Medulla oblongata (tissue), 1 donor: ENCODE data around the gene MGAT1.
A peak's percentile ranks its signal among the peaks of the same experiment; 100 is the strongest.
"Not testable (repeated sequence)": the region's sequence is repeated elsewhere in the genome, so short reads cannot be mapped to it uniquely, and the experiment has no call there.

Source experiments
- DNase-seq: peaks from one replicate; pipeline ENCODE4 v3.0.0-alpha.2; 2015; ENCODE audit errors: extremely low spot score

The MGAT1 gene

GRCh38 chr5:180785121-180785781 is 17.4 kb downstream of the MGAT1 start:
- DNase-seq = no peak

DNA sequence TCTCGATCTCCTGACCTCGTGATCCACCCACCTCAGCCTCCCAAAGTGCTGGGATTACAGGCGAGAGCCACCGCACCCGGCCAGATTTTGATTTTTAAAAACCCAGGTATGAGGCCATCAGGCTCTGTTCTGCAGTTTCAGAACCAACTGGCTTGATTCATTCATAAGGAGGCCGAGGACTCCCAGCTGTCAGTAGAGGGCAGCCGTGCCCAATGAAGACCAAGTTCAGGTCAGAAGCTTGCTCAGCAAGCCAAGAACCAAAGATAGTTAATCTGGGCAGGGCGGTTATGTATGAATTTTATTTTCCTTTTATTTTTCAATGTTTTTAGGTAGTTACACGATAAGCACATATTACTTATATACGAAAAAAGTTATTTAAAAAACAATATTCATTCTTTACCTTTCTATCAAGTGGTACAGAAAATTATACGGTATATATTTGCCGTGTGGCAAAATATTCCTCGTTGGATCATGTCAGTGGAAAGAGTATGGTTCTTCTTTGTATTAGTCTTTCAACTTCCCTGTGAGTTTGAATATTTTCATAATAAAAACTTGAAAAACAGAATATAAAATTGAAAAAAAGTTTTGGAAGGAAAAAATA is 18.0 kb downstream of the MGAT1 start:
- DNase-seq = peak; percentile 91

DNA sequence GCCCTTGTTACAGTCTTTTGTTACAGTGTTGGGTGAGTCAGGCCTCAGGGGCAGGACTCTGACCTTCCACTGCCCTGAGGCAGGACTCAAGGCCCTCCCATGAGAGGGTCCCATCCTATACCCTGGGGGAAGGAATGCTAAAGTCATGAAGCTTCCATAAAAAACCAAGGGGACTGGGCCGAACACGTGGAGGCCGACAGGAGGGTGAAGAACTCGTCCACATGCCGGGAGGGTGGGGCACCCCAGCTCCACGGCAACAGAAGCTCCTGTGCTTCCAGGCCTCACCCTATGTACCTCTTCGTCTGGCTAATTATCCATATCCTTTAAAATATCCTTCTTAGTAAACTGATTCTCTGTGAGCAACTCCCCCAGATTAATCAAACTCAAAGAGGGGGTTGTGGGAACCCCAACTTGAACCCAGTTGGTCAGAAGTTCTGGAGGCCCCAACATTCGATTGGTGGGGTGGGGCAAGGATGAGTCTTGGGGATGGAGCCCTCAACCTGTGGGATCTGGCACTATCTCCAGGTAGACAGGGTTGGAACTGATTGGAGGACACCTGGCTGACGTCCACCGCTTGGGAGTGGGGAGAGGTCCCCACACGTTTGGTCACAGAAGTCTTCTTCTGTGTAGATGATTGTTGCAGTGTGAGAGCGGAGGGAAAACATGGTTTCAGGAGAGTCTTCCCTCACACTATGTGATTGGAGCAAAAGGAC is 19.1 kb downstream of the MGAT1 start:
- DNase-seq = no peak

- no peak for DNase-seq
These were observed 19.9 kb downstream of the MGAT1 start for GRCh38 chr5:180782748-180783147.

DNA sequence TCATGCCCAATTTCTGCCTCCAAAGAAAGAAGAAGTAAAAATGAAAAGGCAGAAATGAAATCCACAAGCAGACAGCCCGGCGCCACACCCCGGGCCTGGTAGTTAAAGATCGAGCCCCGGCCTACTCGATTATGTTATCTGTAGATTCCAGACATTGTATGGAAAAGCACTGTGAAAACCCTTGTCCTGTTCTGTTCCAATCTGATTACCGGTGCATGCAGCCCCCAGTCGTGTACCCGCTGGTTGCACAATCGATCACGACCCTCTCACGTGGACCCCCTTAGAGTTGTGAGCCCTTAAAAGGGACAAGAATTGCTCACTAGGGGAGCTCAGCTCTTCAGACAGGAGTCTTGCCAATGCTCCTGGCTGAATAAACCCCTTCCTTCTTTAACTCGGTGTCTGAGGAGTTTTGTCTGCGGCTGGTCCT is 20.7 kb downstream of the MGAT1 start:
- DNase-seq = not testable (repeated sequence)

DNA sequence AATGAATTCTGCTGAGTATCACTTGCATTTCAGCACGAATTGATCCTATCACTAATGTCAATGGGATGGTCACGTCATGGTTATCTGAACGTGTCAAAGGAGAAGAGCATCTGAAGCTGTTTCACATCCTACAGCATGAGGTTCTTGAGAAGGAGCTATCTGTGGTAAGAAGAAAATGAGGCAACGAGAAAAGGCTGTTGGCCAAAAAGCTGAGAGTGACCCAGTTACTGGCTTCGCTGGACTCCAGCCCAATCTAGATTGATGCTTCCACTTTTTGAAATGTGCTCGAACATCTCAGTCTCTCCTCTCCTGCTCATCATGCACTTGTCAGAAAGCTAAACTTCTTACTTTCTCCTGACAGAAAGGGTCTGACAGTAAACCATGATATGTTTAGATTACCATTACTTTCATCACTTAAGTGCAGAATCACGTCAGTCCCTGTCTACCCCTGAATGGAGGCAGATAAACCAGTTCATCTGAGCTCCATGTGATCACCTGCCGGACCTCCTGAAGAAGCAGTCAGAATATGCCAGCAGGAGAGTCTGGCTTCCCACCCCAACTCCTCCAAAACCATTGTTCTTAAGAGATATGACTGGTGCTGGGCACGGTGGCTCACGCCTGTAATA is 22.5 kb downstream of the MGAT1 start:
- no peak for DNase-seq

- DNase-seq = no peak
These were observed 25.1 kb downstream of the MGAT1 start for GRCh38 chr5:180777475-180777874.

- DNase-seq = no peak
These were observed 26.2 kb downstream of the MGAT1 start for GRCh38 chr5:180776376-180776775.

DNA sequence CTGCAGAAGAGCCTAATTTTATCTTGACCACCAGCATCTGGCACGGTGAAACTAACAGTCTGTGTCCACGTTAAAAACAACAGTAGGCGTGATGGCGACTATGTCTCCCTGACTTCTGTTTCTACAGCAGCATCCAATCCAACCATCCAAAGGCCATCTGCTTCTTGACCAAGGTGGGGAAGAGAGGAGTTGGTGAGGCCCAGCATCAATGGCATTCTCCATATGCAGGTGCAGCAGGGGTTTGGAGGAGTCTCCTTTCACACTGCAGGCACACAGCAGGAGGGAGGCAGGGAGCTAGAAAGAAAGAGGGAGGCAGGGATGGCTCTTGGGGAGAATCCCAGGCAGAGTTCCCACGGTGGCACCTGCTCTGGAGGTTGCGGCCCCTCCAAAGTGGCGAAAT is 27.0 kb downstream of the MGAT1 start:
- DNase-seq = no peak

- no peak for DNase-seq
These were observed 30.8 kb downstream of the MGAT1 start for GRCh38 chr5:180771839-180772238.

DNA sequence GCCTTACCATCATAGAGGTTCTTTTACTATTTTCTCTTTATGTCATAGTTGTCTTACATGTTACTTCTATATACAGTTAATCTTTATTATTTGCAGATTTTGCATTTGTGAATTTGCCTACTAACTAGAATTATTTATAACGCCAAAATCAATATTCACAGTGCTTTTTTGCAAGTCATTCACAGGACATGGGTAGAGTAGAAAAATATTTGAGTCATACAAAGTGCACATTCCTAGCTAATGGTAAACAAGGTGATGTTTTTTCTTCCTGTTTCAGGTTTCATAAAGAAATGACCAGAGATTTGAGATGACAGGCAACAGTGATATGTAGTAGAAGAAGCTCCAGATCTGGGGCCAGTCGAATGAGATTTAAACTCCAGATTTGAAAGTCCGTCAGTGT is 32.8 kb downstream of the MGAT1 start:
- no peak for DNase-seq

- no peak for DNase-seq
These were observed 47.0 kb downstream of the MGAT1 start for GRCh38 chr5:180755601-180756000.

DNA sequence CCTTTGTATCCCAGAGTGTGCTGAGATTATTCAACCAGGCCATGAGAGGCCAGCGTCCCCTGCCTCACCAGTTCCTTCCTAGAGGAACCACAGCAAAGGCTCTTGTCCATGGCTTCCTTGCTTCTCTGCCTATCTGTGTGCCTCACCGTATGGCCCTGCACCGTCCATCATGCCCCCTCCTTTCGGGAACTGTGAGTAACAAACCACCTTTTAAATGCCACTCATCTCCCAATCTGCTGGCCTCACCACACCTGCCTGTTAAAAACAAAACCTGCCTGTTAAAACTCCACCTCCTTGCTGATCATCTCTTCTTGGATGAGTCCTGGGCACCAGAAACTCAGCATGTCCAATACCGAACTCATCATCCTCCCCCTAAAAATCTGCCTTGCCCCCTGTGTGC is 58.4 kb downstream of the MGAT1 start:
- no peak for DNase-seq

DNA sequence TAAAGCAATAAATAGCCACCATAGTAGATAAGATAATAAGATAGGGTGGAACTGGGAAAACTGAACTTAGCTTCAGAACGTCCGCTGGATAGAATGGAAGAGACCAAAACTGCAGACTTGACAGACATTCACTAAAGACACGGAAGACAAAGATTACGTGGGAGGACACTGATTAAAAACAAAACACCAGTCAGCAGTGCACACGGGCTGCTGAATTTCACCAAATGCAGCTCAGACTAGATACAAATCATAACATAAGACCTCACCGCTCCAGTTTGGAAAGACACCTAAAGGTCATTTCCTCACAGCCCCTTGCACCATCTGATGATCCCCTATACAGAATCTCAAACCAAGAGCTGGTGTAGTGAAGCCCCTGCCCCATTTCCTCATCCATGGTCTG is 59.9 kb downstream of the MGAT1 start:
- no peak for DNase-seq

DNA sequence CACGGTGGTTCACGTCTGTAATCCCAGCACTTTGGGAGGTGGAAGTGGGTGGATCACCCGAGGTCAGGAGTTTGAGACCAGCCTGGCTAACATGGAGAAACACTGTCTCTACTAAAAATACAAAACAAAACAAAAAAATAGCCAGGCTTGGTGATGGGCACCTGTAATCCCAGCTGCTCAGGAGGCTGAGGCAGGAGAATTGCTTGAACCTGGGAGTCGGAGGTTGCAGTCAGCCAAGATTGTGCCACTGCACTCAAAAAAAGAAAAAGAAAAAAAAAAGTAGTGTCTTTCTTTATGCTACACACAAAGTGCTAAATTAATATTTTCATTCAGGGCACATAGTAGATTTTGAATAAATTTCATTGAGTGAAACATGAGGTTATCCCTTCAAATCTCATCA is 61.7 kb downstream of the MGAT1 start:
- not testable (repeated sequence) for DNase-seq

- DNase-seq = no peak
These were observed 62.6 kb downstream of the MGAT1 start, which contains the start of gene OR2Y1 for GRCh38 chr5:180739958-180740357. TSS of gene OR2Y1 (minus strand) at chr5:180740058. CDS start at chr5:180740058, 0 bp downstream.

GRCh38 chr5:180739271-180739670 is 63.3 kb downstream of the MGAT1 start:
- DNase-seq = no peak

- DNase-seq = no peak
These were observed 66.1 kb downstream of the MGAT1 start for GRCh38 chr5:180736536-180736935.
